Right atrium auricular region (tissue), 2 donors: ENCODE measurements around the gene MMS19. TPM values are rescaled to one million over a fixed set of nuclear protein-coding genes. Genes with fewer than 3 reads are reported as not detected.
"Not testable (repeated sequence)": the region's sequence is repeated elsewhere in the genome, so short reads cannot be mapped to it uniquely, and the experiment has no call there.

ENCODE experiments used
- DNase-seq: peaks from one replicate; pipeline ENCODE4 v3.0.0-alpha.2; 2019; ENCODE audit warnings: low spot score
- H3K27ac ChIP-seq, 2 donors: fragments of 200-600 bp; sonication (generic); 1 replicate in 1 of 2; 2 replicates in 1 of 2; pipeline ENCODE4 v1.5.1; 2016 to 2019
- H3K27me3 ChIP-seq, 2 donors: fragments of 200-600 bp; sonication (generic); one replicate each; pipeline versions ENCODE4 v1.5.1 to v1.6.0; 2017 to 2019
- H3K36me3 ChIP-seq: fragments of 200-600 bp; sonication (generic); one replicate; pipeline ENCODE4 v1.5.1; 2016
- H3K4me1 ChIP-seq, 2 donors: fragments of 200-600 bp; sonication (generic); one replicate each; pipeline versions ENCODE4 v1.5.1 to v1.6.0; 2017 to 2019
- H3K4me3 ChIP-seq, 2 donors: fragments of 200-600 bp; sonication (generic); 1 replicate in 1 of 2; 2 replicates in 1 of 2; pipeline ENCODE4 v1.5.1; 2017 to 2019; ENCODE audit warnings: mild to moderate bottlenecking in 1 of 2, moderate library complexity in 1 of 2
- H3K9me3 ChIP-seq, 2 donors: fragments of 200-600 bp; sonication (generic); one replicate each; pipeline ENCODE4 v1.5.1; 2019
- CTCF ChIP-seq, 2 donors: fragments of 200-600 bp; sonication (generic); IDR thresholded peaks; one replicate each; pipeline ENCODE4 v1.5.1; 2019; ENCODE audit warnings: antibody characterized with exemption in 2 of 2
- total RNA-seq, 2 donors: library from RNA; depleted of rRNA; stranded (reverse); fragments of >200 nt; gene quantifications; one replicate each; pipeline ENCODE4 v1.1.0, GENCODE V29; 2016

Gene MMS19
- total RNA-seq, 2 donors from 2014 or later, result 48.0 to 51.8 TPM

- H3K27ac ChIP-seq, result no peak overlapping the region
- H3K4me3 ChIP-seq, result no peak overlapping the region
- no peak for TF ChIP-seq CTCF (IDR thresholded peaks at IDR 0.05)
Observed at GRCh38 chr10:97532935-97533671, 34.9 kb upstream of the MMS19 start.

GRCh38 chr10:97531401-97531986, 33.3 kb upstream of the MMS19 start:
- H3K4me1 ChIP-seq, result peaks cover 0 to 13% of the 10 kb centered on the region in 2 donors
- no peaks in the 10 kb centered on the region for H3K9me3 ChIP-seq
- no peak for DNase-seq
- H3K4me3 ChIP-seq, result no peak overlapping the region
- H3K36me3 ChIP-seq, result no peaks in the 10 kb centered on the region
- no peak overlapping the region for H3K27ac ChIP-seq
- H3K27me3 ChIP-seq, result no peaks in the 10 kb centered on the region
- TF ChIP-seq CTCF (IDR thresholded peaks at IDR 0.05), result no peak

More at GRCh38 chr10:97532935-97533671, 34.9 kb upstream of the MMS19 start:
- Histone ChIP-seq H3K4me1 (peaks cover 0 to 13% of the 10 kb centered on the region in 2 donors), H3K9me3 (no peaks in the 10 kb centered on the region), H3K36me3 (no peaks in the 10 kb centered on the region), H3K27me3 (no peaks in the 10 kb centered on the region)
- DNase-seq, result no peak

- peaks cover 0 to 19% of the 10 kb centered on the region in 2 donors for H3K4me1 ChIP-seq
- H3K27me3 ChIP-seq, result no peaks in the 10 kb centered on the region
- no peaks in the 10 kb centered on the region for H3K36me3 ChIP-seq
- no peak overlapping the region for H3K4me3 ChIP-seq
- no peaks in the 10 kb centered on the region for H3K9me3 ChIP-seq
- DNase-seq, result no peak
- no peak overlapping the region for H3K27ac ChIP-seq
- TF ChIP-seq CTCF (IDR thresholded peaks at IDR 0.05), result no peak
Observed at GRCh38 chr10:97529685-97530465, 31.7 kb upstream of the MMS19 start.

GRCh38 chr10:97528876-97529275, 30.7 kb upstream of the MMS19 start:
- not testable (repeated sequence) for H3K27me3 ChIP-seq, H3K36me3 ChIP-seq, H3K9me3 ChIP-seq, H3K4me3 ChIP-seq, DNase-seq, H3K27ac ChIP-seq
- peaks cover 0 to 24% of the 10 kb centered on the region in 2 donors for H3K4me1 ChIP-seq

- no peak for DNase-seq
- peaks cover 0 to 41% of the 10 kb centered on the region in 2 donors for H3K4me1 ChIP-seq
- TF ChIP-seq CTCF (IDR thresholded peaks at IDR 0.05), result no peak
- H3K9me3 ChIP-seq, result no peaks in the 10 kb centered on the region
- no peaks in the 10 kb centered on the region for H3K36me3 ChIP-seq
- H3K4me3 ChIP-seq, result no peak overlapping the region
- no peaks in the 10 kb centered on the region for H3K27me3 ChIP-seq
- no peak overlapping the region for H3K27ac ChIP-seq
Observed at GRCh38 chr10:97525683-97526110, 27.5 kb upstream of the MMS19 start.

- no peak for TF ChIP-seq CTCF (IDR thresholded peaks at IDR 0.05)
- H3K4me3 ChIP-seq, result no peak overlapping the region
- H3K27me3 ChIP-seq, result no peaks in the 10 kb centered on the region
- no peaks in the 10 kb centered on the region for H3K9me3 ChIP-seq
- H3K4me1 ChIP-seq, result peaks cover 0 to 43% of the 10 kb centered on the region in 2 donors
- DNase-seq, result no peak
- H3K27ac ChIP-seq, result no peak overlapping the region
- no peaks in the 10 kb centered on the region for H3K36me3 ChIP-seq
Observed at GRCh38 chr10:97525086-97525485, 26.9 kb upstream of the MMS19 start.
